HepG2 (cell line): ENCODE data around the gene NFKB1. TPM values are rescaled to one million over a fixed set of nuclear protein-coding genes. Genes with fewer than 3 reads are reported as not detected.
A peak's percentile ranks its signal among the peaks of the same experiment; 100 is the strongest.
"Not testable (repeated sequence)": the region's sequence is repeated elsewhere in the genome, so short reads cannot be mapped to it uniquely, and the experiment has no call there.

Experiments
- ATAC-seq: fragments of 200-7000 bp; cut with Tn5 transposase; 3 replicates; pipeline ENCODE4 v1.9.1; 2020; ENCODE audit warnings: mild to moderate bottlenecking, moderate library complexity
- BruUV-seq: library from RNA; stranded (reverse); fragments of 400-500 nt; replicated peaks from 2 replicates; lab custom pipeline; 2021; lab: Mats Ljungman, UMichigan
- CTCF ChIA-PET: fragments of 300-600 bp; formaldehyde crosslinking; extraction: SDS; loops from one replicate; lab custom pipeline; 2021; ENCODE audit warnings: low total read pairs, inconsistent platforms, low intra/inter-chr PET ratio; lab: Yijun Ruan, JAX
- POLR2A ChIA-PET: fragments of 350-600 bp; sonication (Branson Sonifier 250); formaldehyde crosslinking; loops from one replicate; lab custom pipeline; 2020; ENCODE audit warnings: antibody characterized with exemption, inconsistent platforms; lab: Yijun Ruan, JAX
- DNase-seq: peaks from one replicate; pipeline ENCODE4 v3.0.0-alpha.2; 2015; ENCODE audit warnings: low spot score
- FAIRE-seq: peaks from 3 replicates; lab custom pipeline; 2011; peaks lifted over from hg19 to GRCh38; lab: Jason Lieb, UNC
- H2AFZ ChIP-seq: one replicate; pipeline ENCODE4 v1.6.1; 2011; ENCODE audit warnings: low read length, inconsistent platforms
- H3K27ac ChIP-seq: fragments of 300-600 bp; 3 replicates; pipeline ENCODE4 v1.8.0; 2011; ENCODE audit warnings: mixed run types, mild to moderate bottlenecking, mixed read lengths, low read length, inconsistent platforms; ENCODE audit not compliant: insufficient read depth; ENCODE audit errors: extremely low read length
- H3K27me3 ChIP-seq, 2 experiments: fragments of 200-600 bp in 1 of 2; 2 replicates in 1 of 2; 3 replicates in 1 of 2; pipeline versions ENCODE4 v1.6.0 to v1.8.0; 2011; ENCODE audit warnings: low read length in 2 of 2, mild to moderate bottlenecking in 2 of 2, moderate library complexity in 2 of 2, inconsistent platforms in 1 of 2; ENCODE audit not compliant: insufficient read depth in 2 of 2, control insufficient read depth in 1 of 2
- H3K36me3 ChIP-seq, 2 experiments: fragments of 200-600 bp in 1 of 2; replicated peaks in 1 of 2; 2 replicates in 1 of 2; 3 replicates in 1 of 2; pipeline versions ENCODE4 v1.5.1 to v1.8.0; 2011; ENCODE audit warnings: low read length in 2 of 2, inconsistent platforms in 1 of 2; ENCODE audit not compliant: insufficient read depth in 2 of 2, control insufficient read depth in 1 of 2
- H3K4me1 ChIP-seq: 2 replicates; pipeline ENCODE4 v1.5.1; 2012; ENCODE audit warnings: low read length, inconsistent platforms; ENCODE audit not compliant: insufficient read depth
- H3K4me2 ChIP-seq: 2 replicates; pipeline ENCODE4 v1.6.0; 2011; ENCODE audit warnings: low read depth, low read length, inconsistent platforms
- H3K4me3 ChIP-seq, 3 experiments: fragments of 200-600 bp in 1 of 3; sonication (generic), shearing (Covaris generic) in 1 of 3; replicated peaks in 1 of 3; 2 replicates each; pipeline ENCODE4 v1.5.1; 2011 to 2016; ENCODE audit warnings: low read length in 3 of 3, inconsistent platforms in 2 of 3, low read depth in 2 of 3, mild to moderate bottlenecking in 2 of 3, control low read depth in 1 of 3, mixed read lengths in 1 of 3; ENCODE audit not compliant: insufficient read depth in 1 of 3
- H3K79me2 ChIP-seq: one replicate; pipeline ENCODE4 v1.6.1; 2011; ENCODE audit warnings: low read length, inconsistent platforms; ENCODE audit not compliant: insufficient read depth
- H3K9ac ChIP-seq: 2 replicates; pipeline ENCODE4 v1.6.0; 2011; ENCODE audit warnings: mild to moderate bottlenecking, low read depth, low read length, inconsistent platforms; ENCODE audit not compliant: insufficient read depth
- H3K9me3 ChIP-seq: 2 replicates; pipeline ENCODE4 v1.5.1; 2012; ENCODE audit warnings: mild to moderate bottlenecking, low read length
- H4K20me1 ChIP-seq: 2 replicates; pipeline ENCODE4 v1.6.0; 2011; ENCODE audit warnings: inconsistent platforms, mild to moderate bottlenecking, low read length, moderate library complexity; ENCODE audit not compliant: insufficient read depth
- BCL3 ChIP-seq: sonication (generic); formaldehyde crosslinking; IDR thresholded peaks from 2 replicates; pipeline ENCODE4 v1.5.1; 2020; ENCODE audit warnings: mild to moderate bottlenecking, missing genetic modification reagents, moderate library complexity
- FOSL1 ChIP-seq: sonication (generic); formaldehyde crosslinking; IDR thresholded peaks from 2 replicates; pipeline ENCODE4 v1.9.0; 2021; ENCODE audit warnings: missing genetic modification reagents, borderline replicate concordance
- GMEB2 ChIP-seq: IDR thresholded peaks from 2 replicates; pipeline ENCODE4 v1.6.1; 2016; ENCODE audit warnings: missing biosample characterization, missing genetic modification reagents, low read depth
- ISL2 ChIP-seq: sonication (generic); formaldehyde crosslinking; IDR thresholded peaks from 2 replicates; pipeline ENCODE4 v1.5.0; 2020; ENCODE audit warnings: missing genetic modification reagents
- POGK ChIP-seq: sonication (generic); formaldehyde crosslinking; conservative IDR thresholded peaks from 2 replicates; pipeline ENCODE4 v1.8.0; 2022; ENCODE audit warnings: mild to moderate bottlenecking, moderate library complexity, missing genetic modification reagents
- SRSF9 ChIP-seq: fragments of 200-400 bp; formaldehyde crosslinking; IDR thresholded peaks from 2 replicates; pipeline ENCODE4 v1.6.1; 2018; ENCODE audit warnings: borderline replicate concordance, mild to moderate bottlenecking, low read depth, low read length; ENCODE audit not compliant: insufficient read depth, poor library complexity, severe bottlenecking
- TRIM22 ChIP-seq: fragments of 450-650 bp; IDR thresholded peaks from 2 replicates; pipeline ENCODE4 v1.6.1; 2017
- ZNF841 ChIP-seq: sonication (generic); formaldehyde crosslinking; IDR thresholded peaks from 2 replicates; pipeline ENCODE4 v1.8.1; 2023; ENCODE audit warnings: missing genetic modification reagents, borderline replicate concordance
- ZSCAN12 ChIP-seq: sonication (generic); formaldehyde crosslinking; IDR thresholded peaks from 2 replicates; pipeline ENCODE4 v1.9.0; 2021; ENCODE audit warnings: mild to moderate bottlenecking, missing genetic modification reagents
- WGBS: methylation state at CpG from one replicate; pipeline ENCODE4 v1.1.6; 2017; ENCODE audit warnings: low lambda C conversion rate; 5-methylcytosine and 5-hydroxymethylcytosine counted together
- in situ Hi-C: cut with HindIII; loops from 2 replicates; pipeline ENCODE4 v1.10.0; 2017; ENCODE audit warnings: low pct_unique_long_range_greater_than_20kb; ENCODE audit not compliant: extremely low pct_ligation_motif_present
- intact Hi-C: fragments of 100-400 bp; cut with micrococcal nuclease; formaldehyde crosslinking; loops from one replicate; pipeline ENCODE4 v1.10.0; 2022; ENCODE audit not compliant: unreplicated experiment
- polyA plus RNA-seq, 8 experiments: library from polyadenylated mRNA; depleted of rRNA in 3 of 8; stranded (reverse) in 7 of 8; unstranded in 1 of 8; fragments of >200 nt; fragmentation: Illumina TruSeq in 4 of 8; extraction: Trizol in 4 of 8; gene quantifications; 2 replicates each; pipeline versions ENCODE4 v1.2.1 to v1.2.3, GENCODE V29; 2011 to 2016; ENCODE audit warnings: low read depth in 4 of 8, missing spikeins in 1 of 8, mixed read lengths in 1 of 8; ENCODE audit not compliant: insufficient read depth in 1 of 8
- total RNA-seq, 5 experiments: library from RNA; depleted of rRNA; stranded (reverse); fragments of >200 nt; fragmentation: Illumina TruSeq; extraction: Trizol; gene quantifications; 2 replicates each; pipeline ENCODE4 v1.2.3, GENCODE V29; 2016; ENCODE audit warnings: low read depth in 1 of 5

Gene NFKB1
- total and polyA plus RNA-seq, 2 of the 13 experiments (the other 11 are each of a cell fraction or from before 2014, with no cell fraction given), result 15.4 to 31.6 TPM

GRCh38 chr4:102478186-102478585 is 23.0 kb upstream of the NFKB1 start (continued):
- TF ChIP-seq BCL3 (CRISPR knock-in tag) (no peak), TRIM22 (no peak), POGK (CRISPR knock-in tag) (0 out of 2 replicates have a peak, but pooled peaks have one; percentile 35), GMEB2 (no peak), ZSCAN12 (CRISPR knock-in tag) (no peak), ZNF841 (CRISPR knock-in tag) (no peak), ISL2 (peak; percentile 55), SRSF9 (no peak), FOSL1 (CRISPR knock-in tag) (no peak)

GRCh38 chr4:102479832-102480231 is 21.3 kb upstream of the NFKB1 start:
- H3K9me3 ChIP-seq, BruUV-seq, H4K20me1 ChIP-seq, in situ Hi-C loops, DNase-seq, H3K79me2 ChIP-seq, H3K9ac ChIP-seq, POLR2A ChIA-PET, H3K27me3 ChIP-seq, H3K27ac ChIP-seq, H3K4me3 ChIP-seq, H3K4me2 ChIP-seq, FAIRE-seq, H3K36me3 ChIP-seq, CTCF ChIA-PET, H2AFZ ChIP-seq, ATAC-seq, intact Hi-C loops: not testable (repeated sequence)
- H3K4me1 ChIP-seq, result peaks cover 17% of the 10 kb centered on the region
- 48% methylated on average over 2 of the region's 2 CpGs for WGBS
